Hepatocyte (in vitro differentiated cells): ENCODE results near the gene MAP3K4. TPM values are rescaled to one million over a fixed set of nuclear protein-coding genes. Genes with fewer than 3 reads are reported as not detected.

Source experiments
- DNase-seq: peaks from one replicate; pipeline ENCODE4 v3.0.0-alpha.2; 2016; ENCODE audit warnings: low spot score
- H2AFZ ChIP-seq: fragments of 200-600 bp; sonication (generic); 2 replicates; pipeline ENCODE4 v1.6.0; 2016; ENCODE audit warnings: antibody characterized with exemption, mild to moderate bottlenecking
- H3K27ac ChIP-seq: fragments of 200-600 bp; sonication (generic); 2 replicates; pipeline ENCODE4 v1.5.1; 2016; ENCODE audit warnings: mild to moderate bottlenecking
- H3K27me3 ChIP-seq: fragments of 200-600 bp; sonication (generic); 2 replicates; pipeline ENCODE4 v1.6.1; 2016
- H3K36me3 ChIP-seq: fragments of 200-600 bp; sonication (generic); replicated peaks from 2 replicates; pipeline ENCODE4 v1.5.1; 2016; ENCODE audit warnings: low read depth; ENCODE audit not compliant: insufficient read depth
- H3K4me1 ChIP-seq: fragments of 200-600 bp; sonication (generic); 2 replicates; pipeline ENCODE4 v1.5.1; 2016; ENCODE audit warnings: mild to moderate bottlenecking, moderate library complexity; ENCODE audit not compliant: insufficient read depth
- H3K4me2 ChIP-seq: fragments of 200-600 bp; sonication (generic); 2 replicates; pipeline ENCODE4 v1.6.0; 2016
- H3K4me3 ChIP-seq: fragments of 200-600 bp; sonication (generic); 2 replicates; pipeline ENCODE4 v1.5.1; 2016; ENCODE audit warnings: mild to moderate bottlenecking
- H3K79me2 ChIP-seq: fragments of 200-600 bp; sonication (generic); 2 replicates; pipeline ENCODE4 v1.6.0; 2017; ENCODE audit warnings: mild to moderate bottlenecking
- H3K9me2 ChIP-seq: fragments of 200-600 bp; sonication (generic); replicated peaks from 2 replicates; pipeline ENCODE4 v1.6.0; 2017; ENCODE audit warnings: mild to moderate bottlenecking; ENCODE audit not compliant: insufficient read depth
- H3K9me3 ChIP-seq: fragments of 200-600 bp; sonication (generic); 2 replicates; pipeline ENCODE4 v1.5.1; 2016; ENCODE audit warnings: low read depth, mild to moderate bottlenecking
- H4K20me1 ChIP-seq: fragments of 200-600 bp; sonication (generic); 2 replicates; pipeline ENCODE4 v1.6.0; 2016; ENCODE audit warnings: mild to moderate bottlenecking; ENCODE audit not compliant: insufficient read depth, poor library complexity, severe bottlenecking
- EZH2 ChIP-seq: fragments of 200-600 bp; sonication (generic); IDR thresholded peaks from 2 replicates; pipeline ENCODE4 v1.6.1; 2016; ENCODE audit warnings: antibody characterized with exemption, mild to moderate bottlenecking, borderline replicate concordance
- EZH2phosphoT487 ChIP-seq: fragments of 200-600 bp; sonication (generic); IDR thresholded peaks from one replicate; pipeline ENCODE4 v1.6.1; 2018; ENCODE audit warnings: antibody characterized with exemption, mild to moderate bottlenecking, low read depth, moderate library complexity; ENCODE audit not compliant: unreplicated experiment, severe bottlenecking
- WGBS: methylation state at CpG from one replicate; pipeline ENCODE4 v1.1.6; 2016; ENCODE audit warnings: low lambda C conversion rate; ENCODE audit errors: missing lambda C conversion rate; 5-methylcytosine and 5-hydroxymethylcytosine counted together
- polyA plus RNA-seq: library from polyadenylated mRNA; unstranded; fragments of >200 nt; fragmentation: Nextera tagmentation; extraction: Ambion mirVana; gene quantifications from 2 replicates; pipeline ENCODE4 v1.2.1, GENCODE V29; 2016
- total RNA-seq: library from RNA; depleted of rRNA; stranded (reverse); fragments of >200 nt; gene quantifications from 2 replicates; pipeline ENCODE4 v1.2.3, GENCODE V29; 2014
- TF ChIP-seq, protein P1 (sequence below): fragments of 200-600 bp; sonication (generic); IDR thresholded peaks from 2 replicates; pipeline ENCODE4 v1.5.1; 2016; ENCODE audit warnings: antibody characterized with exemption, mild to moderate bottlenecking; ENCODE audit not compliant: poor library complexity

MAP3K4 gene
- total and polyA plus RNA-seq, 2 experiments from 2014 or later, result 10.9 to 21.5 TPM

- H3K9me2 ChIP-seq, result no peaks in the 10 kb centered on the region
- no peaks in the 10 kb centered on the region for H3K4me1 ChIP-seq
- no peak overlapping the region for H3K4me2 ChIP-seq
- H2AFZ ChIP-seq, result no peak overlapping the region
- no peak overlapping the region for H3K27ac ChIP-seq
- no peak for TF ChIP-seq EZH2
- TF ChIP-seq EZH2phosphoT487, result no peak
- TF ChIP-seq, protein P1, sequence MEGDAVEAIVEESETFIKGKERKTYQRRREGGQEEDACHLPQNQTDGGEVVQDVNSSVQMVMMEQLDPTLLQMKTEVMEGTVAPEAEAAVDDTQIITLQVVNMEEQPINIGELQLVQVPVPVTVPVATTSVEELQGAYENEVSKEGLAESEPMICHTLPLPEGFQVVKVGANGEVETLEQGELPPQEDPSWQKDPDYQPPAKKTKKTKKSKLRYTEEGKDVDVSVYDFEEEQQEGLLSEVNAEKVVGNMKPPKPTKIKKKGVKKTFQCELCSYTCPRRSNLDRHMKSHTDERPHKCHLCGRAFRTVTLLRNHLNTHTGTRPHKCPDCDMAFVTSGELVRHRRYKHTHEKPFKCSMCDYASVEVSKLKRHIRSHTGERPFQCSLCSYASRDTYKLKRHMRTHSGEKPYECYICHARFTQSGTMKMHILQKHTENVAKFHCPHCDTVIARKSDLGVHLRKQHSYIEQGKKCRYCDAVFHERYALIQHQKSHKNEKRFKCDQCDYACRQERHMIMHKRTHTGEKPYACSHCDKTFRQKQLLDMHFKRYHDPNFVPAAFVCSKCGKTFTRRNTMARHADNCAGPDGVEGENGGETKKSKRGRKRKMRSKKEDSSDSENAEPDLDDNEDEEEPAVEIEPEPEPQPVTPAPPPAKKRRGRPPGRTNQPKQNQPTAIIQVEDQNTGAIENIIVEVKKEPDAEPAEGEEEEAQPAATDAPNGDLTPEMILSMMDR, result no peak
- peaks cover 54% of the 10 kb centered on the region for H3K79me2 ChIP-seq
- H3K9me3 ChIP-seq, result no peaks in the 10 kb centered on the region
- no peaks in the 10 kb centered on the region for H3K27me3 ChIP-seq
- no peaks in the 10 kb centered on the region for H3K36me3 ChIP-seq
- H3K4me3 ChIP-seq, result no peak overlapping the region
- WGBS, result 52% methylated on average over 3 of the region's 3 CpGs
- H4K20me1 ChIP-seq, result no peaks in the 10 kb centered on the region
- no peak for DNase-seq
Observed at GRCh38 chr6:161031721-161032495, 40.3 kb downstream of the MAP3K4 start.

GRCh38 chr6:161033667-161034066 is 42.1 kb downstream of the MAP3K4 start:
- peaks cover 37% of the 10 kb centered on the region for H3K79me2 ChIP-seq
- H3K4me1 ChIP-seq, result no peaks in the 10 kb centered on the region
- no peak for TF ChIP-seq EZH2phosphoT487
- TF ChIP-seq, protein P1, result no peak
- TF ChIP-seq EZH2, result no peak
- no peak overlapping the region for H2AFZ ChIP-seq
- no peaks in the 10 kb centered on the region for H3K27me3 ChIP-seq
- no peak for DNase-seq
- H3K4me3 ChIP-seq, result no peak overlapping the region
- no peaks in the 10 kb centered on the region for H3K36me3 ChIP-seq
- H3K27ac ChIP-seq, result no peak overlapping the region
- no peaks in the 10 kb centered on the region for H4K20me1 ChIP-seq
- H3K9me2 ChIP-seq, result no peaks in the 10 kb centered on the region
- H3K9me3 ChIP-seq, result no peaks in the 10 kb centered on the region
- 79% methylated on average over 5 of the region's 5 CpGs for WGBS
- H3K4me2 ChIP-seq, result peak overlapping the region; percentile 3

DNA sequence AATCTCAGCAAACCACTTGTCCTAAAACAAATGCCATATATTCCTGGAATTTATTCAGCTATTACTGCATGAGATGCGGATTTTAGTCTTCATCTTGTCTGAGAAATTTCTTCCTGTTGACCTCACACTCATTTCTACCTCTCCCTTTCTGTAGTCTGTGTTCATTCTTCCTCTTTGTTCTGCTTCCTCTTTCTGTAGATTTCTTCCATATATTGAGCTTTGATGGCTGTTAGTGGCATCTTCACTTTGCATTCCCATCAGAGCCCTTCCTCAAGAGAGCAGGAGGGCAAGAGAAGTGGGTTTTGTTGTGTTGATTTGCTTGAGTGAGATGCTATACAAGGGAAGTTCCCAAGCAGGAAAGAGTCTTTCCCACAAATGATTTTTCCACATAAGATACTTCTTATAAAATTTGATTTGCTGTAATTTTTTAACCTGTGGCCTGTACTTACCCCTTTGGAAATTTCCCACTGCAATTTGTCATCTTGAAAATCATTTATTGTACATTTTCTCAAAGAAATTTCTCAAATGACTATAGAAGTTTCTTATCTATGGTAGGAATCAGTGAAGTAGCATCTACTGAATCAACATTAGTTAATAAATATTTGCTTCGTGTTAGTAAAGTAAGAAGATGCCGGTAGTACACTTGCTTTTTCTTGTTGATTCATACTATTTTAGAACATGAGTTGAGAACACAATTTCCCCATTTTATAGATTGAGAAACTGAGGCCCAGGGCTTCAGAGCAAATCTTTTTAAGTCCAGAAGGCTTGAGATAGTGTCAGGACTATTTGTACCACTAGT is 43.8 kb downstream of the MAP3K4 start:
- Histone ChIP-seq H3K4me3 (no peak overlapping the region), H2AFZ (no peak overlapping the region), H4K20me1 (no peaks in the 10 kb centered on the region), H3K27ac (no peak overlapping the region), H3K9me3 (no peaks in the 10 kb centered on the region), H3K27me3 (no peaks in the 10 kb centered on the region), H3K4me1 (no peaks in the 10 kb centered on the region), H3K36me3 (no peaks in the 10 kb centered on the region), H3K9me2 (no peaks in the 10 kb centered on the region), H3K79me2 (peaks cover 26% of the 10 kb centered on the region), H3K4me2 (no peak overlapping the region)
- TF ChIP-seq, protein P1, result no peak
- TF ChIP-seq EZH2phosphoT487 (no peak), EZH2 (no peak)
- 86% methylated on average over 3 of the region's 3 CpGs for WGBS
- no peak for DNase-seq
